ENCODE results near the gene PRRG2. TPM values are rescaled to one million over a fixed set of nuclear protein-coding genes. Genes with fewer than 3 reads are reported as not detected.

PRRG2 gene
- total RNA-seq, 1 experiment from 2014 or later, result 3.3 TPM

DNA sequence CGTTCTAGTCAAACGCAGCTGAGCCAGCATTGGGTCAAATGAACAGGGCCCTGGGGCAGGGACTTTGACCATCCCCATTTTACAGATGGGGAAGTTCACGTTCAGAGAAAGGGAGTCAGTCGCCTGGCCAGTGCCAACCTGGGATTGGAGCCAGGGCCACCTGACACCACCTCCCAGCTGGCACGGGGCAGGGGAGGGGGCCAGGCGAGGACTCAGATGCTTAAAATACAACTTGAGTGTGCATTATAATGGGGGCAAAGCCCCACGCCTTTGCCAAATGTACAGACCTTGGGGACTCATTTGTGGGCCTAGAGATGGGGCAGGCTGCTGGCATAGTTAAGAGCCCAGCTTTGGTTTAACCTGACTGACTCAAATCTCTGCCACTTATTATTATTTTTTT, 24.5 kb downstream of the PRRG2 start:
- WGBS (ENCODE audit: extremely low coverage, insufficient read length, low lambda C conversion rate), result no CpG with 5 or more reads among the region's 7 CpGs

More for the DNA sequence above, 24.5 kb downstream of the PRRG2 start:
- peaks cover 18% of the 10 kb centered on the region; the same call in 1 of the 2 replicates for H3K79me2 ChIP-seq (ENCODE audit: insufficient read depth, low read length)
- H2AFZ ChIP-seq (ENCODE audit: low read length), result no peak overlapping the region
- no peaks in the 10 kb centered on the region for H3K23me2 ChIP-seq (ENCODE audit: insufficient read length, low read depth, low read length, poor library complexity, severe bottlenecking)
- H2BK20ac ChIP-seq (ENCODE audit: low read depth, low read length, poor library complexity, severe bottlenecking), result no peak overlapping the region
- H3K9me3 ChIP-seq (ENCODE audit: control insufficient read depth, low read depth, low read length), result no peaks in the 10 kb centered on the region
- H3K79me1 ChIP-seq (ENCODE audit: insufficient read depth, low read depth, low read length, poor library complexity, severe bottlenecking), result no peaks in the 10 kb centered on the region
- no peak overlapping the region for H4K91ac ChIP-seq (ENCODE audit: insufficient read length, low read depth, low read length)
- H2AK5ac ChIP-seq (ENCODE audit: insufficient read length, low read length), result no peak overlapping the region
- Mint-ChIP-seq H3K36me3 (ENCODE audit: insufficient read depth in 1 of 3, low read depth in 3 of 3) (peaks cover 32 to 87% (median 77%) of the 10 kb centered on the region in 3 experiments; a peak in 6 of 7 replicates), H3K27me3 (ENCODE audit: low read depth) (no peaks in the 10 kb centered on the region), H3K4me1 (no peaks in the 10 kb centered on the region), H3K9me3 (no peaks in the 10 kb centered on the region), H3K27ac (no peak overlapping the region), H3K4me3 (no peak overlapping the region)
- no peak overlapping the region for H3K9ac ChIP-seq (ENCODE audit: extremely low read depth, insufficient read length, low read length)
- no peak overlapping the region for H2BK5ac ChIP-seq (ENCODE audit: insufficient read length, low read length)
- no peak overlapping the region for H4K8ac ChIP-seq (replicated peaks; ENCODE audit: insufficient read length, low read depth, low read length)
- no peak overlapping the region for H3K18ac ChIP-seq (ENCODE audit: insufficient read length, low read depth, low read length)
- H3K56ac ChIP-seq (ENCODE audit: insufficient read length, low read depth, low read length), result no peak overlapping the region
- no peak overlapping the region for H2BK120ac ChIP-seq (ENCODE audit: low read depth, low read length, poor library complexity, severe bottlenecking)
- no peaks in the 10 kb centered on the region for H4K20me1 ChIP-seq (ENCODE audit: control insufficient read depth, insufficient read depth, insufficient read length)
- H3K23ac ChIP-seq (ENCODE audit: insufficient read length, low read depth, low read length), result no peak overlapping the region
- no peak overlapping the region for H4K5ac ChIP-seq (ENCODE audit: insufficient read length, low read depth, low read length)
- H3K4me2 ChIP-seq (ENCODE audit: insufficient read depth, insufficient read length, low read length), result no peak overlapping the region
- no peak overlapping the region for H3K4ac ChIP-seq (ENCODE audit: low read depth, low read length)
- no peak overlapping the region for H3K14ac ChIP-seq (ENCODE audit: insufficient read depth, low read length)
- DNase-seq, result no peak
- no peaks in the 10 kb centered on the region for H3K27me3 ChIP-seq (ENCODE audit: insufficient read depth, low read length)
- no peak overlapping the region for H2BK15ac ChIP-seq (ENCODE audit: low read depth, low read length)
- H3T11ph ChIP-seq (ENCODE audit: low read length), result no peak overlapping the region
- no peak overlapping the region for H3K27ac ChIP-seq (ENCODE audit: insufficient read length, low read depth, low read length)
- H3K4me1 ChIP-seq (ENCODE audit: insufficient read depth, low read length), result no peaks in the 10 kb centered on the region
- TF ChIP-seq, protein P1, sequence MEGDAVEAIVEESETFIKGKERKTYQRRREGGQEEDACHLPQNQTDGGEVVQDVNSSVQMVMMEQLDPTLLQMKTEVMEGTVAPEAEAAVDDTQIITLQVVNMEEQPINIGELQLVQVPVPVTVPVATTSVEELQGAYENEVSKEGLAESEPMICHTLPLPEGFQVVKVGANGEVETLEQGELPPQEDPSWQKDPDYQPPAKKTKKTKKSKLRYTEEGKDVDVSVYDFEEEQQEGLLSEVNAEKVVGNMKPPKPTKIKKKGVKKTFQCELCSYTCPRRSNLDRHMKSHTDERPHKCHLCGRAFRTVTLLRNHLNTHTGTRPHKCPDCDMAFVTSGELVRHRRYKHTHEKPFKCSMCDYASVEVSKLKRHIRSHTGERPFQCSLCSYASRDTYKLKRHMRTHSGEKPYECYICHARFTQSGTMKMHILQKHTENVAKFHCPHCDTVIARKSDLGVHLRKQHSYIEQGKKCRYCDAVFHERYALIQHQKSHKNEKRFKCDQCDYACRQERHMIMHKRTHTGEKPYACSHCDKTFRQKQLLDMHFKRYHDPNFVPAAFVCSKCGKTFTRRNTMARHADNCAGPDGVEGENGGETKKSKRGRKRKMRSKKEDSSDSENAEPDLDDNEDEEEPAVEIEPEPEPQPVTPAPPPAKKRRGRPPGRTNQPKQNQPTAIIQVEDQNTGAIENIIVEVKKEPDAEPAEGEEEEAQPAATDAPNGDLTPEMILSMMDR (conservative IDR thresholded peaks at IDR 0.05), result no peak
- no peak overlapping the region for H2BK12ac ChIP-seq (ENCODE audit: insufficient read length, low read depth, low read length)

All from H9 (cell line).